HepG2 (cell line): ENCODE data around the gene SLC34A3. TPM values are rescaled to one million over a fixed set of nuclear protein-coding genes. Genes with fewer than 3 reads are reported as not detected.

Experiments
- ATAC-seq: fragments of 200-7000 bp; cut with Tn5 transposase; 3 replicates; pipeline ENCODE4 v1.9.1; 2020; ENCODE audit warnings: mild to moderate bottlenecking, moderate library complexity
- BruUV-seq: library from RNA; stranded (reverse); fragments of 400-500 nt; replicated peaks from 2 replicates; lab custom pipeline; 2021; lab: Mats Ljungman, UMichigan
- CTCF ChIA-PET: fragments of 300-600 bp; formaldehyde crosslinking; extraction: SDS; loops from one replicate; lab custom pipeline; 2021; ENCODE audit warnings: low total read pairs, inconsistent platforms, low intra/inter-chr PET ratio; lab: Yijun Ruan, JAX
- POLR2A ChIA-PET: fragments of 350-600 bp; sonication (Branson Sonifier 250); formaldehyde crosslinking; loops from one replicate; lab custom pipeline; 2020; ENCODE audit warnings: antibody characterized with exemption, inconsistent platforms; lab: Yijun Ruan, JAX
- DNase-seq: peaks from one replicate; pipeline ENCODE4 v3.0.0-alpha.2; 2015; ENCODE audit warnings: low spot score
- FAIRE-seq: peaks from 3 replicates; lab custom pipeline; 2011; peaks lifted over from hg19 to GRCh38; lab: Jason Lieb, UNC
- H2AFZ ChIP-seq: one replicate; pipeline ENCODE4 v1.6.1; 2011; ENCODE audit warnings: low read length, inconsistent platforms
- H3K27ac ChIP-seq: fragments of 300-600 bp; 3 replicates; pipeline ENCODE4 v1.8.0; 2011; ENCODE audit warnings: mixed run types, mild to moderate bottlenecking, mixed read lengths, low read length, inconsistent platforms; ENCODE audit not compliant: insufficient read depth; ENCODE audit errors: extremely low read length
- H3K27me3 ChIP-seq, 2 experiments: fragments of 200-600 bp in 1 of 2; 2 replicates in 1 of 2; 3 replicates in 1 of 2; pipeline versions ENCODE4 v1.6.0 to v1.8.0; 2011; ENCODE audit warnings: low read length in 2 of 2, mild to moderate bottlenecking in 2 of 2, moderate library complexity in 2 of 2, inconsistent platforms in 1 of 2; ENCODE audit not compliant: insufficient read depth in 2 of 2, control insufficient read depth in 1 of 2
- H3K36me3 ChIP-seq, 2 experiments: fragments of 200-600 bp in 1 of 2; replicated peaks in 1 of 2; 2 replicates in 1 of 2; 3 replicates in 1 of 2; pipeline versions ENCODE4 v1.5.1 to v1.8.0; 2011; ENCODE audit warnings: low read length in 2 of 2, inconsistent platforms in 1 of 2; ENCODE audit not compliant: insufficient read depth in 2 of 2, control insufficient read depth in 1 of 2
- H3K4me1 ChIP-seq: 2 replicates; pipeline ENCODE4 v1.5.1; 2012; ENCODE audit warnings: low read length, inconsistent platforms; ENCODE audit not compliant: insufficient read depth
- H3K4me2 ChIP-seq: 2 replicates; pipeline ENCODE4 v1.6.0; 2011; ENCODE audit warnings: low read depth, low read length, inconsistent platforms
- H3K4me3 ChIP-seq, 3 experiments: fragments of 200-600 bp in 1 of 3; sonication (generic), shearing (Covaris generic) in 1 of 3; replicated peaks in 1 of 3; 2 replicates each; pipeline ENCODE4 v1.5.1; 2011 to 2016; ENCODE audit warnings: low read length in 3 of 3, inconsistent platforms in 2 of 3, low read depth in 2 of 3, mild to moderate bottlenecking in 2 of 3, control low read depth in 1 of 3, mixed read lengths in 1 of 3; ENCODE audit not compliant: insufficient read depth in 1 of 3
- H3K79me2 ChIP-seq: one replicate; pipeline ENCODE4 v1.6.1; 2011; ENCODE audit warnings: low read length, inconsistent platforms; ENCODE audit not compliant: insufficient read depth
- H3K9ac ChIP-seq: 2 replicates; pipeline ENCODE4 v1.6.0; 2011; ENCODE audit warnings: mild to moderate bottlenecking, low read depth, low read length, inconsistent platforms; ENCODE audit not compliant: insufficient read depth
- H3K9me3 ChIP-seq: 2 replicates; pipeline ENCODE4 v1.5.1; 2012; ENCODE audit warnings: mild to moderate bottlenecking, low read length
- H4K20me1 ChIP-seq: 2 replicates; pipeline ENCODE4 v1.6.0; 2011; ENCODE audit warnings: inconsistent platforms, mild to moderate bottlenecking, low read length, moderate library complexity; ENCODE audit not compliant: insufficient read depth
- AGO2 ChIP-seq: fragments of 200-400 bp; formaldehyde crosslinking; optimal IDR thresholded peaks from 2 replicates; pipeline ENCODE3; 2017; ENCODE audit warnings: mild to moderate bottlenecking, low read depth, low read length, moderate library complexity
- THRA ChIP-seq: sonication (generic); formaldehyde crosslinking; IDR thresholded peaks from 2 replicates; pipeline ENCODE4 v1.4.0; 2020; ENCODE audit warnings: missing genetic modification reagents, borderline replicate concordance
- ZBTB33 ChIP-seq: sonication (generic); formaldehyde crosslinking; IDR thresholded peaks from 2 replicates; pipeline ENCODE4 v1.4.0; 2020; ENCODE audit warnings: missing genetic modification reagents
- ZNF879 ChIP-seq: sonication (generic); formaldehyde crosslinking; IDR thresholded peaks from 2 replicates; pipeline ENCODE4 v1.8.1; 2023; ENCODE audit warnings: missing genetic modification reagents
- WGBS: methylation state at CpG from one replicate; pipeline ENCODE4 v1.1.6; 2017; ENCODE audit warnings: low lambda C conversion rate; 5-methylcytosine and 5-hydroxymethylcytosine counted together
- in situ Hi-C: cut with HindIII; loops from 2 replicates; pipeline ENCODE4 v1.10.0; 2017; ENCODE audit warnings: low pct_unique_long_range_greater_than_20kb; ENCODE audit not compliant: extremely low pct_ligation_motif_present
- intact Hi-C: fragments of 100-400 bp; cut with micrococcal nuclease; formaldehyde crosslinking; loops from one replicate; pipeline ENCODE4 v1.10.0; 2022; ENCODE audit not compliant: unreplicated experiment
- polyA plus RNA-seq, 8 experiments: library from polyadenylated mRNA; depleted of rRNA in 3 of 8; stranded (reverse) in 7 of 8; unstranded in 1 of 8; fragments of >200 nt; fragmentation: Illumina TruSeq in 4 of 8; extraction: Trizol in 4 of 8; gene quantifications; 2 replicates each; pipeline versions ENCODE4 v1.2.1 to v1.2.3, GENCODE V29; 2011 to 2016; ENCODE audit warnings: low read depth in 4 of 8, missing spikeins in 1 of 8, mixed read lengths in 1 of 8; ENCODE audit not compliant: insufficient read depth in 1 of 8
- total RNA-seq, 5 experiments: library from RNA; depleted of rRNA; stranded (reverse); fragments of >200 nt; fragmentation: Illumina TruSeq; extraction: Trizol; gene quantifications; 2 replicates each; pipeline ENCODE4 v1.2.3, GENCODE V29; 2016; ENCODE audit warnings: low read depth in 1 of 5

Gene SLC34A3
- total and polyA plus RNA-seq, 2 of the 13 experiments (the other 11 are each of a cell fraction or from before 2014, with no cell fraction given) = 0.07 to 1.0 TPM

GRCh38 chr9:137194909-137195308 lies 35.8 kb upstream of the SLC34A3 start:
- no peaks in the 10 kb centered on the region for H3K9me3 ChIP-seq
- no peak for DNase-seq
- no peak overlapping the region for H3K27ac ChIP-seq
- no peak overlapping the region for H2AFZ ChIP-seq
- WGBS = 58% methylated on average over 6 of the region's 10 CpGs
- POLR2A ChIA-PET = interaction anchor here (1.0 to 1.4 kb wide), 2 partner anchors 42 to 65 kb away, joined by 3 read pairs; no protein-coding TSS in a partner anchor
- no peak for ATAC-seq
- peak overlapping the region; percentile 3; the same call in 1 of the 2 replicates for H3K9ac ChIP-seq
- FAIRE-seq = no peak
- in situ Hi-C loops (no loop called here), intact Hi-C loops (no loop called here)
- TF ChIP-seq AGO2 = peak; percentile 16
- TF ChIP-seq ZBTB33 (CRISPR knock-in tag) = no peak
- no peak for TF ChIP-seq ZNF879 (CRISPR knock-in tag)
- TF ChIP-seq THRA (CRISPR knock-in tag) = no peak
- peaks cover 48% of the 10 kb centered on the region for H3K79me2 ChIP-seq
- BruUV-seq = no TSS peak
- no peaks in the 10 kb centered on the region for H3K27me3 ChIP-seq
- CTCF ChIA-PET = no interaction called here
- H4K20me1 ChIP-seq = no peaks in the 10 kb centered on the region; the same call in 1 of the 2 replicates
- peaks cover 52% of the 10 kb centered on the region for H3K4me1 ChIP-seq
- peaks cover 8 to 14% of the 10 kb centered on the region in 2 experiments; a peak in 3 of 5 replicates for H3K36me3 ChIP-seq
- peak overlapping the region; percentile 90; the same call in 1 of the 2 replicates for H3K4me2 ChIP-seq
- peak overlapping the region in 1 of 3 experiments; percentile 57; a peak in 2 of 6 replicates for H3K4me3 ChIP-seq
